ENCODE measurements around the gene SFSWAP. TPM values are rescaled to one million over a fixed set of nuclear protein-coding genes. Genes with fewer than 3 reads are reported as not detected.

The SFSWAP gene
- total RNA-seq, 1 experiment from 2014 or later = 50.4 TPM

DNA sequence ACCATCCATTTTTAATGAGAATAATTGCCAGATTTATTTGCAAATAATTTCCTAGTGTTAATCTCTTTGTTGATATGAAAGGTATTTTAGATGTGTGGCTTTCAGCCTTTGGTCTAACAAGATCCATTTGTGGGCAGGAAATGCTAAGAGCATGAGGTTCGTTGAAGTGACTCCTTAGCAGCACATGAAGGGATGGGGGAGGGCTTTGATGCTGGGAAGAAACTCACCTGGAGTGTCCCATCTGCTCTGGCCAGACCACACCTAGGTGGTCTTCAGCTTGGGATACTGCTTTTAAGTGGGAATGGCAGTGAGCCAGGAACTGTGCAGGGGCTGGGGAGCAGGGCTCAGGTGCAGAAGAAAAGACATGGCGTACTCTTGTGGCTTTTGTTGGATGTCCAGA, 13.6 kb downstream of the SFSWAP start:
- no peak overlapping the region for H3K4me2 ChIP-seq (ENCODE audit: low read length)
- no peaks in the 10 kb centered on the region for H3K9me3 ChIP-seq (ENCODE audit: control insufficient read depth in 1 of 2, insufficient read depth in 1 of 2, low read depth in 1 of 2, low read length in 2 of 2)
- ATAC-seq (no peak), DNase-seq (ENCODE audit: low read depth, low spot score) (no peak)
- ChIA-PET CTCF (no interaction called here), RAD21 (ENCODE audit: low non-redundant PET in 1 of 2, low total read pairs in 2 of 2, uncharacterized antibody in 2 of 2, unreplicated experiment in 2 of 2) (no interaction called here), POLR2A (no interaction called here)
- H3K4me3 ChIP-seq (replicated peaks in 1 of 2; ENCODE audit: low read depth in 1 of 2, low read length in 2 of 2) = no peak overlapping the region
- peaks cover 82% of the 10 kb centered on the region for H3K79me2 ChIP-seq (ENCODE audit: insufficient read depth, low read length)
- no peaks in the 10 kb centered on the region for H3K27me3 ChIP-seq (ENCODE audit: insufficient read depth, low read length)
- H3K9ac ChIP-seq (ENCODE audit: low read length) = no peak overlapping the region
- H3K4me1 ChIP-seq (ENCODE audit: control insufficient read depth in 1 of 2, insufficient read depth in 2 of 2, low read length in 2 of 2) = no peaks in the 10 kb centered on the region
- H4K20me1 ChIP-seq (ENCODE audit: insufficient read depth) = peaks cover 15% of the 10 kb centered on the region; the same call in 1 of the 2 replicates
- H2AFZ ChIP-seq (ENCODE audit: low read depth, low read length, poor library complexity, severe bottlenecking) = no peak overlapping the region
- no peak overlapping the region for H3K27ac ChIP-seq (ENCODE audit: low read depth, low read length)
- TF ChIP-seq, protein P1, sequence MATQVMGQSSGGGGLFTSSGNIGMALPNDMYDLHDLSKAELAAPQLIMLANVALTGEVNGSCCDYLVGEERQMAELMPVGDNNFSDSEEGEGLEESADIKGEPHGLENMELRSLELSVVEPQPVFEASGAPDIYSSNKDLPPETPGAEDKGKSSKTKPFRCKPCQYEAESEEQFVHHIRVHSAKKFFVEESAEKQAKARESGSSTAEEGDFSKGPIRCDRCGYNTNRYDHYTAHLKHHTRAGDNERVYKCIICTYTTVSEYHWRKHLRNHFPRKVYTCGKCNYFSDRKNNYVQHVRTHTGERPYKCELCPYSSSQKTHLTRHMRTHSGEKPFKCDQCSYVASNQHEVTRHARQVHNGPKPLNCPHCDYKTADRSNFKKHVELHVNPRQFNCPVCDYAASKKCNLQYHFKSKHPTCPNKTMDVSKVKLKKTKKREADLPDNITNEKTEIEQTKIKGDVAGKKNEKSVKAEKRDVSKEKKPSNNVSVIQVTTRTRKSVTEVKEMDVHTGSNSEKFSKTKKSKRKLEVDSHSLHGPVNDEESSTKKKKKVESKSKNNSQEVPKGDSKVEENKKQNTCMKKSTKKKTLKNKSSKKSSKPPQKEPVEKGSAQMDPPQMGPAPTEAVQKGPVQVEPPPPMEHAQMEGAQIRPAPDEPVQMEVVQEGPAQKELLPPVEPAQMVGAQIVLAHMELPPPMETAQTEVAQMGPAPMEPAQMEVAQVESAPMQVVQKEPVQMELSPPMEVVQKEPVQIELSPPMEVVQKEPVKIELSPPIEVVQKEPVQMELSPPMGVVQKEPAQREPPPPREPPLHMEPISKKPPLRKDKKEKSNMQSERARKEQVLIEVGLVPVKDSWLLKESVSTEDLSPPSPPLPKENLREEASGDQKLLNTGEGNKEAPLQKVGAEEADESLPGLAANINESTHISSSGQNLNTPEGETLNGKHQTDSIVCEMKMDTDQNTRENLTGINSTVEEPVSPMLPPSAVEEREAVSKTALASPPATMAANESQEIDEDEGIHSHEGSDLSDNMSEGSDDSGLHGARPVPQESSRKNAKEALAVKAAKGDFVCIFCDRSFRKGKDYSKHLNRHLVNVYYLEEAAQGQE (IDR thresholded peaks at IDR 0.05; ENCODE audit: low read depth) = no peak
- TF ChIP-seq, protein P2, sequence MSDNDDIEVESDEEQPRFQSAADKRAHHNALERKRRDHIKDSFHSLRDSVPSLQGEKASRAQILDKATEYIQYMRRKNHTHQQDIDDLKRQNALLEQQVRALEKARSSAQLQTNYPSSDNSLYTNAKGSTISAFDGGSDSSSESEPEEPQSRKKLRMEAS (IDR thresholded peaks at IDR 0.05) = no peak
- no peak for TF ChIP-seq TCF7L2 (IDR thresholded peaks at IDR 0.05; ENCODE audit: borderline replicate concordance, extremely low read depth, insufficient read depth, insufficient read length)
- peaks cover 49 to 72% of the 10 kb centered on the region in 2 experiments for H3K36me3 ChIP-seq (ENCODE audit: control insufficient read depth in 1 of 2, insufficient read depth in 2 of 2, low read length in 2 of 2)
- intact Hi-C loops (cut with micrococcal nuclease) = no loop called here
- H3K9me2 ChIP-seq (ENCODE audit: insufficient read depth) = no peaks in the 10 kb centered on the region
- BruUV-seq (replicated peaks) = no TSS peak

- Histone ChIP-seq H3K9me2 (ENCODE audit: insufficient read depth) (no peaks in the 10 kb centered on the region), H3K4me3 (replicated peaks in 1 of 2; ENCODE audit: low read depth in 1 of 2, low read length in 2 of 2) (no peak overlapping the region), H2AFZ (ENCODE audit: low read depth, low read length, poor library complexity, severe bottlenecking) (no peak overlapping the region), H3K4me2 (ENCODE audit: low read length) (no peak overlapping the region), H3K27ac (ENCODE audit: low read depth, low read length) (no peak overlapping the region), H3K36me3 (ENCODE audit: control insufficient read depth in 1 of 2, insufficient read depth in 2 of 2, low read length in 2 of 2) (peaks cover 46 to 72% of the 10 kb centered on the region in 2 experiments), H3K9ac (ENCODE audit: low read length) (no peak overlapping the region), H3K4me1 (ENCODE audit: control insufficient read depth in 1 of 2, insufficient read depth in 2 of 2, low read length in 2 of 2) (no peaks in the 10 kb centered on the region), H3K9me3 (ENCODE audit: control insufficient read depth in 1 of 2, insufficient read depth in 1 of 2, low read depth in 1 of 2, low read length in 2 of 2) (no peaks in the 10 kb centered on the region), H3K79me2 (ENCODE audit: insufficient read depth, low read length) (peaks cover 80% of the 10 kb centered on the region), H4K20me1 (ENCODE audit: insufficient read depth) (peaks cover 15% of the 10 kb centered on the region; the same call in 1 of the 2 replicates), H3K27me3 (ENCODE audit: insufficient read depth, low read length) (no peaks in the 10 kb centered on the region)
- ChIA-PET RAD21 (ENCODE audit: low non-redundant PET in 1 of 2, low total read pairs in 2 of 2, uncharacterized antibody in 2 of 2, unreplicated experiment in 2 of 2) (no interaction called here), POLR2A (no interaction called here), CTCF (no interaction called here)
- BruUV-seq (replicated peaks) = no TSS peak
- intact Hi-C loops (cut with micrococcal nuclease) = no loop called here
- no peak for TF ChIP-seq ZFX (IDR thresholded peaks at IDR 0.05)
- TF ChIP-seq POLR2A (IDR thresholded peaks at IDR 0.05; ENCODE audit: borderline replicate concordance, extremely low read depth, insufficient read depth, insufficient read length) = no peak
- ATAC-seq = no peak
- DNase-seq (ENCODE audit: low read depth, low spot score) = no peak
These were observed 14.6 kb downstream of the SFSWAP start for GRCh38 chr12:131725503-131725902.
